Fibroblast of lung (primary cell): ENCODE measurements around the gene DNASE1. TPM values are rescaled to one million over a fixed set of nuclear protein-coding genes. Genes with fewer than 3 reads are reported as not detected.
A peak's percentile ranks its signal among the peaks of the same experiment; 100 is the strongest.

ENCODE experiments used
- DNase-seq, 2 donors: peaks; one replicate each; pipeline versions ENCODE4 v3.0.0 to v3.0.0-alpha.2; 2010; ENCODE audit warnings: low read depth in 2 of 2
- H2AFZ ChIP-seq: 2 replicates; pipeline ENCODE4 v1.5.1; 2012; ENCODE audit warnings: low read length, control low read depth, inconsistent platforms
- H3K27ac ChIP-seq: 2 replicates; pipeline ENCODE4 v1.5.1; 2011; ENCODE audit warnings: low read length, control low read depth; ENCODE audit not compliant: insufficient read depth
- H3K27me3 ChIP-seq: 2 replicates; pipeline ENCODE4 v1.5.1; 2011; ENCODE audit warnings: mild to moderate bottlenecking, low read length; ENCODE audit not compliant: control insufficient read depth, insufficient read depth
- H3K36me3 ChIP-seq: 2 replicates; pipeline ENCODE4 v1.5.1; 2011; ENCODE audit warnings: low read length; ENCODE audit not compliant: control insufficient read depth, insufficient read depth
- H3K4me1 ChIP-seq: 2 replicates; pipeline ENCODE4 v1.5.1; 2011; ENCODE audit warnings: low read length; ENCODE audit not compliant: control insufficient read depth, insufficient read depth; ENCODE audit errors: extremely low read depth
- H3K4me2 ChIP-seq: 2 replicates; pipeline ENCODE4 v1.5.1; 2011; ENCODE audit warnings: low read length, control low read depth; ENCODE audit not compliant: insufficient read depth; ENCODE audit errors: extremely low read depth
- H3K4me3 ChIP-seq, 4 experiments: fragments of 200-600 bp in 1 of 4; sonication (generic) in 1 of 4; replicated peaks in 1 of 4; 2 replicates each; pipeline ENCODE4 v1.5.1; 2011 to 2016; ENCODE audit warnings: low read length in 4 of 4, low read depth in 3 of 4, mild to moderate bottlenecking in 3 of 4, control low read depth in 2 of 4, inconsistent platforms in 1 of 4, mixed read lengths in 1 of 4; ENCODE audit not compliant: insufficient read depth in 1 of 4; ENCODE audit errors: control extremely low read depth in 1 of 4
- H3K79me2 ChIP-seq: 2 replicates; pipeline ENCODE4 v1.5.1; 2012; ENCODE audit warnings: mild to moderate bottlenecking, low read length, inconsistent platforms; ENCODE audit not compliant: control insufficient read depth, insufficient read depth
- H3K9ac ChIP-seq: 2 replicates; pipeline ENCODE4 v1.5.1; 2011; ENCODE audit warnings: mild to moderate bottlenecking, low read length, control low read depth; ENCODE audit not compliant: insufficient read depth
- H3K9me3 ChIP-seq: 2 replicates; pipeline ENCODE4 v1.5.1; 2012; ENCODE audit warnings: low read depth, low read length; ENCODE audit not compliant: control insufficient read depth, insufficient read depth
- H4K20me1 ChIP-seq: 2 replicates; pipeline ENCODE4 v1.5.1; 2011; ENCODE audit warnings: low read length; ENCODE audit not compliant: control insufficient read depth, insufficient read depth; ENCODE audit errors: extremely low read depth
- EZH2 ChIP-seq: IDR thresholded peaks from 2 replicates; pipeline ENCODE4 v1.5.1; 2012; ENCODE audit warnings: low read length, control low read depth, mild to moderate bottlenecking; ENCODE audit errors: missing control alignments
- polyA plus RNA-seq, 2 donors: library from polyadenylated mRNA; depleted of rRNA in 1 of 2; stranded (reverse) in 1 of 2; unstranded in 1 of 2; fragments of >200 nt; gene quantifications; 2 replicates each; pipeline ENCODE4 v1.2.1, GENCODE V29; 2011 to 2012; ENCODE audit warnings: missing spikeins in 1 of 2
- total RNA-seq: library from RNA; depleted of rRNA; stranded (reverse); fragments of >200 nt; gene quantifications from 2 replicates; pipeline ENCODE4 v1.2.1, GENCODE V29; 2014
- TF ChIP-seq, protein P1 (sequence below), 2 donors: IDR thresholded peaks in 1 of 2; conservative IDR thresholded peaks in 1 of 2; 1 replicate in 1 of 2; 2 replicates in 1 of 2; pipeline ENCODE4 v1.5.1; 2011 to 2012; ENCODE audit warnings: low read length in 2 of 2, control low read depth in 1 of 2, inconsistent platforms in 1 of 2, low read depth in 1 of 2, mild to moderate bottlenecking in 1 of 2

The DNASE1 gene
- total and polyA plus RNA-seq, 2 donors (not counting 1 experiment from before 2014, with no cell fraction given), result 2.9 to 29.1 TPM

- no peaks in the 10 kb centered on the region for H3K79me2 ChIP-seq
- no peaks in the 10 kb centered on the region for H4K20me1 ChIP-seq
- H3K27ac ChIP-seq, result no peak overlapping the region
- no peak overlapping the region for H3K9ac ChIP-seq
- H3K27me3 ChIP-seq, result no peaks in the 10 kb centered on the region
- no peak overlapping the region for H3K4me2 ChIP-seq
- H3K9me3 ChIP-seq, result no peaks in the 10 kb centered on the region
- H3K4me1 ChIP-seq, result no peaks in the 10 kb centered on the region
- H2AFZ ChIP-seq, result no peak overlapping the region
- TF ChIP-seq, protein P1, sequence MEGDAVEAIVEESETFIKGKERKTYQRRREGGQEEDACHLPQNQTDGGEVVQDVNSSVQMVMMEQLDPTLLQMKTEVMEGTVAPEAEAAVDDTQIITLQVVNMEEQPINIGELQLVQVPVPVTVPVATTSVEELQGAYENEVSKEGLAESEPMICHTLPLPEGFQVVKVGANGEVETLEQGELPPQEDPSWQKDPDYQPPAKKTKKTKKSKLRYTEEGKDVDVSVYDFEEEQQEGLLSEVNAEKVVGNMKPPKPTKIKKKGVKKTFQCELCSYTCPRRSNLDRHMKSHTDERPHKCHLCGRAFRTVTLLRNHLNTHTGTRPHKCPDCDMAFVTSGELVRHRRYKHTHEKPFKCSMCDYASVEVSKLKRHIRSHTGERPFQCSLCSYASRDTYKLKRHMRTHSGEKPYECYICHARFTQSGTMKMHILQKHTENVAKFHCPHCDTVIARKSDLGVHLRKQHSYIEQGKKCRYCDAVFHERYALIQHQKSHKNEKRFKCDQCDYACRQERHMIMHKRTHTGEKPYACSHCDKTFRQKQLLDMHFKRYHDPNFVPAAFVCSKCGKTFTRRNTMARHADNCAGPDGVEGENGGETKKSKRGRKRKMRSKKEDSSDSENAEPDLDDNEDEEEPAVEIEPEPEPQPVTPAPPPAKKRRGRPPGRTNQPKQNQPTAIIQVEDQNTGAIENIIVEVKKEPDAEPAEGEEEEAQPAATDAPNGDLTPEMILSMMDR (conservative IDR thresholded peaks at IDR 0.05 in 1 of 2, IDR thresholded peaks at IDR 0.05 in 1 of 2; ENCODE audit: low read depth in 1 of 2, low read length in 2 of 2), result no peak
- no peak for TF ChIP-seq EZH2
- no peak for DNase-seq
- H3K4me3 ChIP-seq, result no peak overlapping the region
- peaks cover 5% of the 10 kb centered on the region for H3K36me3 ChIP-seq
Observed at GRCh38 chr16:3645108-3645503, 9.4 kb upstream of the DNASE1 start.

DNA sequence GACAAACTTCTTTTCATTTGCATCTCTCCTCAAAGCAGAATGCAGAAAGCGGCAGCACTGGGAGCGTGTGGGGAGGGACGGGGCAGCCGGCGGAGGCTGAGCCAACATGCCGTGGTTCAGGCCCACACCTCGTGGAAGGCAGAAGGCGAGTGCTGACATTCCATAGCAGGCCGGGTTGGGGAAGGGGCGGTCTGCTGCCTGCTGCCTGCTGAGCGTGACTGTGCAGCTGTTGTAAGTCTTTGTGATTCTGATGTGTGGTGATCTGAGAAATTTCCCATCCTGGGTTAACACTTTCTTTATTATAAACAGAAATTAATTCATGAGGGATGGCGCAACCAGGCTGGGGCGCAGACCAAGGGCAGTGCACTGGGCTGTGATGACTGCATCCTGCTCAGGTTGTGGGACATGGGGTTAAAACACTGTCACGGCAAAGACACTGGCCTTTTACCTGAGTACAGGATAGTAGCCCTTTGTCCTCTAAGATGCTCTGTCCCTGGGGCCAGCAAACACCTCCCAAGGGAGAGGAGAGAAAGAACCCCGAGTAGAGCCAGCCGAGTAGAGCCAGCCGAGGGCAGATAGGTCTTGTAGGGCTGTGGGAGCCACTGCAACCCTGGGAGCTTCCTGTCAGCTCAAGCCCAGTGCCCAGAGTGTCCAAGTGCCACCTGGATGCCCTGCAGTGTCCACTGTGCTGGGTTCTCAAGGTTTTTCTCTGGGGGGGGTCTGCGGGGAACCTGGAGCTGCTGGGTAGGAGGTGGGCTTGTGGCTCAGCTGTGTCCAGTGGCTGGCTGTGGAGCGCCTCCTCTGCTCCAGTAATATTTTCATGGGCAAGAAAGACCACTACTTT, 8.8 kb upstream of the DNASE1 start:
- TF ChIP-seq, protein P1 (conservative IDR thresholded peaks at IDR 0.05 in 1 of 2, IDR thresholded peaks at IDR 0.05 in 1 of 2; ENCODE audit: low read depth in 1 of 2, low read length in 2 of 2), result no peak
- no peak for TF ChIP-seq EZH2
- Histone ChIP-seq H3K4me1 (no peaks in the 10 kb centered on the region), H3K36me3 (peaks cover 5% of the 10 kb centered on the region), H3K4me3 (no peak overlapping the region), H3K4me2 (no peak overlapping the region), H3K27ac (no peak overlapping the region), H3K79me2 (no peaks in the 10 kb centered on the region), H3K9ac (no peak overlapping the region), H2AFZ (no peak overlapping the region), H3K27me3 (no peaks in the 10 kb centered on the region), H3K9me3 (no peaks in the 10 kb centered on the region), H4K20me1 (no peaks in the 10 kb centered on the region)
- peak; percentile 64 to 76 for DNase-seq

- H4K20me1 ChIP-seq, result no peaks in the 10 kb centered on the region
- TF ChIP-seq EZH2, result no peak
- TF ChIP-seq, protein P1 (conservative IDR thresholded peaks at IDR 0.05 in 1 of 2, IDR thresholded peaks at IDR 0.05 in 1 of 2; ENCODE audit: low read depth in 1 of 2, low read length in 2 of 2), result no peak
- H3K4me2 ChIP-seq, result no peak overlapping the region
- DNase-seq, result no peak
- H3K4me1 ChIP-seq, result no peaks in the 10 kb centered on the region
- H2AFZ ChIP-seq, result no peak overlapping the region
- no peak overlapping the region for H3K27ac ChIP-seq
- no peak overlapping the region for H3K4me3 ChIP-seq
- no peaks in the 10 kb centered on the region for H3K9me3 ChIP-seq
- no peaks in the 10 kb centered on the region for H3K79me2 ChIP-seq
- no peaks in the 10 kb centered on the region for H3K27me3 ChIP-seq
- H3K36me3 ChIP-seq, result peaks cover 5% of the 10 kb centered on the region
- no peak overlapping the region for H3K9ac ChIP-seq
Observed at GRCh38 chr16:3646348-3646920, 8.1 kb upstream of the DNASE1 start.
